KMS-11 (cell line): ENCODE results near the gene PMFBP1.

Experiments used
- H2AFZ ChIP-seq: fragments of 200-600 bp; sonication (generic); 2 replicates; pipeline ENCODE4 v1.6.1; 2016; ENCODE audit warnings: antibody characterized with exemption, mixed run types, low read depth
- H3K27ac ChIP-seq: fragments of 200-600 bp; sonication (generic); 2 replicates; pipeline ENCODE4 v1.6.1; 2016; ENCODE audit warnings: mild to moderate bottlenecking, mixed run types
- H3K27me3 ChIP-seq: fragments of 200-600 bp; sonication (generic); 2 replicates; pipeline ENCODE4 v1.6.1; 2017; ENCODE audit warnings: mild to moderate bottlenecking, low read depth, mixed run types, moderate library complexity; ENCODE audit not compliant: insufficient read depth
- H3K36me3 ChIP-seq: fragments of 200-600 bp; sonication (generic); 2 replicates; pipeline ENCODE4 v1.6.1; 2017; ENCODE audit warnings: mild to moderate bottlenecking, mixed run types; ENCODE audit not compliant: insufficient read depth
- H3K4me1 ChIP-seq: fragments of 200-600 bp; sonication (generic); 2 replicates; pipeline ENCODE4 v1.6.1; 2016; ENCODE audit warnings: mild to moderate bottlenecking, low read depth, mixed run types; ENCODE audit not compliant: poor library complexity, severe bottlenecking
- H3K4me2 ChIP-seq: fragments of 200-600 bp; sonication (generic); 2 replicates; pipeline ENCODE4 v1.7.0; 2016; ENCODE audit warnings: mild to moderate bottlenecking, mixed run types
- H3K4me3 ChIP-seq: fragments of 200-600 bp; sonication (generic); IDR thresholded peaks from 2 replicates; pipeline ENCODE4 v1.6.1; 2017; ENCODE audit warnings: low read depth, low read length, mixed read lengths; ENCODE audit not compliant: insufficient read depth
- H3K79me2 ChIP-seq: fragments of 200-600 bp; sonication (generic); 2 replicates; pipeline ENCODE4 v1.6.1; 2016; ENCODE audit warnings: low read depth, mixed run types; ENCODE audit not compliant: insufficient read depth
- H3K9ac ChIP-seq: fragments of 200-600 bp; sonication (generic); 2 replicates; pipeline ENCODE4 v1.6.1; 2016; ENCODE audit warnings: mild to moderate bottlenecking, mixed run types
- H4K20me1 ChIP-seq: fragments of 200-600 bp; sonication (generic); 2 replicates; pipeline ENCODE4 v1.6.1; 2016; ENCODE audit warnings: mild to moderate bottlenecking, mixed run types; ENCODE audit not compliant: insufficient read depth
- CTCF ChIP-seq: fragments of 200-600 bp; sonication (generic); conservative IDR thresholded peaks from 2 replicates; pipeline ENCODE4 v1.6.1; 2017; ENCODE audit warnings: low read depth, mild to moderate bottlenecking, antibody characterized with exemption, low read length, moderate library complexity, mixed read lengths

The PMFBP1 gene, protein sequence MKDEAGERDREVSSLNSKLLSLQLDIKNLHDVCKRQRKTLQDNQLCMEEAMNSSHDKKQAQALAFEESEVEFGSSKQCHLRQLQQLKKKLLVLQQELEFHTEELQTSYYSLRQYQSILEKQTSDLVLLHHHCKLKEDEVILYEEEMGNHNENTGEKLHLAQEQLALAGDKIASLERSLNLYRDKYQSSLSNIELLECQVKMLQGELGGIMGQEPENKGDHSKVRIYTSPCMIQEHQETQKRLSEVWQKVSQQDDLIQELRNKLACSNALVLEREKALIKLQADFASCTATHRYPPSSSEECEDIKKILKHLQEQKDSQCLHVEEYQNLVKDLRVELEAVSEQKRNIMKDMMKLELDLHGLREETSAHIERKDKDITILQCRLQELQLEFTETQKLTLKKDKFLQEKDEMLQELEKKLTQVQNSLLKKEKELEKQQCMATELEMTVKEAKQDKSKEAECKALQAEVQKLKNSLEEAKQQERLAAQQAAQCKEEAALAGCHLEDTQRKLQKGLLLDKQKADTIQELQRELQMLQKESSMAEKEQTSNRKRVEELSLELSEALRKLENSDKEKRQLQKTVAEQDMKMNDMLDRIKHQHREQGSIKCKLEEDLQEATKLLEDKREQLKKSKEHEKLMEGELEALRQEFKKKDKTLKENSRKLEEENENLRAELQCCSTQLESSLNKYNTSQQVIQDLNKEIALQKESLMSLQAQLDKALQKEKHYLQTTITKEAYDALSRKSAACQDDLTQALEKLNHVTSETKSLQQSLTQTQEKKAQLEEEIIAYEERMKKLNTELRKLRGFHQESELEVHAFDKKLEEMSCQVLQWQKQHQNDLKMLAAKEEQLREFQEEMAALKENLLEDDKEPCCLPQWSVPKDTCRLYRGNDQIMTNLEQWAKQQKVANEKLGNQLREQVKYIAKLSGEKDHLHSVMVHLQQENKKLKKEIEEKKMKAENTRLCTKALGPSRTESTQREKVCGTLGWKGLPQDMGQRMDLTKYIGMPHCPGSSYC

DNA sequence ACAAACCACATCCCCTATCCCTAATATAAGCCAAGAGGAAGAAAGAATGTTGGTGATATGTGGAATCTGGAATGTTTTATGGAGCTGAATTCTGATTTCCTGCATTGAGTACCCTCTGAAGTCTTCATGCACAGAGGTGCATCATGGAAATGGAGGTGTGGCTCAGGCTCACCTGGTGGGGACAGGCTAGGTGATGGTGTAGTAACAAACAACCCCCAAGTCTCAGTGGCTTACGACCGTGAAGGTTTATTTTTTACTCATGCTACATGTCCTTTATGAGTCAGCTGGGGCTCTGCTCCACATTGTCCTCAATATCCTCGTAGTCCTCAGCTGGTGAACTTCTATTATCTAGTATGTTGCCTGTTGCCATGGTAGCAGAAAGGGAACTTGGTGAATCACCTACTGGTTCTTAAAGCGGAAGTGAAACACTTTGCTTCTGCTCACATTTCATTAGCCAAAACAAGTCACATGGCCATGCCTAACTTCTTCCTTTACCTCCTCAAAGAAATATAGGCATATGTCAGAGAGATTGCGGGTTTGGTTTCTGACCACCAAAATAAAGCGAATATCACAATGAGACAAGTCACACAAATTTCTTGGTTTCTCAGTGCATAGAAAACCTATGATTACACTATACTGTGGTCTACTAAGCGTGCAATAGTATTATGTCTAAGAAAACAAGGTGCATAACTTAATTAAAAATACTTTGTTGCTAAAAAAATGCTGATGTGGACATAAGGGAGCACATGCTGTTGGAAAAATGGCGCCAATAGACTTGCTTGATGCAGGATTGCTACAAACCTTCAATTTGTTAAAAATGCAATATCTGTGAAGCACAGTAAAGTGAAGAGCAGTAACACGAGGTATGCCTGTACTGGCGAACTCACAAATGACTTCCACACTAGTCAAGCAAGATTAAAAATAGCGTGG is at the start of gene PMFBP1:
Gene PMFBP1 (minus strand): TSS at position 51 of the 930 bp plus-strand sequence. CDS start 947 bp downstream, outside the sequence.
- Histone ChIP-seq H3K27ac (no peak within 1 kb of the TSS), H3K4me3 (no peak within 1 kb of the TSS), H2AFZ (no peak within 1 kb of the TSS), H3K36me3 (no peaks in the 10 kb centered on the region), H3K79me2 (no peaks in the 10 kb centered on the region), H4K20me1 (no peaks in the 10 kb centered on the region), H3K27me3 (no peaks in the 10 kb centered on the region), H3K9ac (no peak within 1 kb of the TSS), H3K4me1 (no peaks in the 10 kb centered on the region), H3K4me2 (no peak within 1 kb of the TSS)
- no peak for TF ChIP-seq CTCF

GRCh38 chr16:72221630-72222024 is 49.7 kb upstream of the PMFBP1 start:
- H3K9ac ChIP-seq: no peak overlapping the region
- H4K20me1 ChIP-seq: no peaks in the 10 kb centered on the region
- H3K36me3 ChIP-seq: no peaks in the 10 kb centered on the region
- no peak overlapping the region for H3K27ac ChIP-seq
- H3K79me2 ChIP-seq: no peaks in the 10 kb centered on the region
- no peak for TF ChIP-seq CTCF
- no peaks in the 10 kb centered on the region for H3K27me3 ChIP-seq
- H3K4me1 ChIP-seq: no peaks in the 10 kb centered on the region
- no peak overlapping the region for H3K4me2 ChIP-seq
- H3K4me3 ChIP-seq: no peak overlapping the region
- no peak overlapping the region for H2AFZ ChIP-seq

- H2AFZ ChIP-seq: no peak overlapping the region
- no peak overlapping the region for H3K27ac ChIP-seq
- no peaks in the 10 kb centered on the region for H3K79me2 ChIP-seq
- no peak overlapping the region for H3K4me2 ChIP-seq
- H3K4me3 ChIP-seq: no peak overlapping the region
- H4K20me1 ChIP-seq: no peaks in the 10 kb centered on the region
- no peak for TF ChIP-seq CTCF
- H3K36me3 ChIP-seq: no peaks in the 10 kb centered on the region
- H3K4me1 ChIP-seq: no peaks in the 10 kb centered on the region
- H3K9ac ChIP-seq: no peak overlapping the region
- H3K27me3 ChIP-seq: no peaks in the 10 kb centered on the region
Measured at GRCh38 chr16:72220875-72221629, 49.1 kb upstream of the PMFBP1 start.
